GM23338 (cell line): ENCODE measurements around the gene CYP26B1. TPM values are rescaled to one million over a fixed set of nuclear protein-coding genes. Genes with fewer than 3 reads are reported as not detected.

Experiments
- ATAC-seq: fragments of 200-7000 bp; cut with Tn5 transposase; 3 replicates; pipeline ENCODE4 v1.9.1; 2020
- DNase-seq: peaks from one replicate; pipeline ENCODE4 v3.0.0-alpha.2; 2015; ENCODE audit warnings: low spot score
- H2AFZ ChIP-seq: fragments of 200-600 bp; sonication (generic); 2 replicates; pipeline ENCODE4 v1.8.0; 2016; ENCODE audit warnings: antibody characterized with exemption, mild to moderate bottlenecking, moderate library complexity
- H3F3A ChIP-seq: fragments of 200-600 bp; sonication (generic); replicated peaks from 2 replicates; pipeline ENCODE4 v1.8.0; 2017; ENCODE audit warnings: antibody characterized with exemption, mixed run types, low read depth
- H3K27ac ChIP-seq: fragments of 200-600 bp; sonication (generic); 2 replicates; pipeline ENCODE4 v1.6.1; 2016; ENCODE audit warnings: low read depth
- H3K27me3 ChIP-seq: fragments of 200-600 bp; sonication (generic); 2 replicates; pipeline ENCODE4 v1.8.0; 2016; ENCODE audit warnings: mild to moderate bottlenecking, mixed run types, moderate library complexity; ENCODE audit not compliant: insufficient read depth
- H3K36me3 ChIP-seq: fragments of 200-600 bp; sonication (generic); 2 replicates; pipeline ENCODE4 v1.8.0; 2016; ENCODE audit warnings: mild to moderate bottlenecking; ENCODE audit not compliant: insufficient read depth
- H3K4me1 ChIP-seq: fragments of 200-600 bp; sonication (generic); 2 replicates; pipeline ENCODE4 v1.8.0; 2016; ENCODE audit warnings: mild to moderate bottlenecking, moderate library complexity; ENCODE audit not compliant: insufficient read depth
- H3K4me2 ChIP-seq: fragments of 200-600 bp; sonication (generic); 2 replicates; pipeline ENCODE4 v1.7.1; 2017; ENCODE audit warnings: mixed run types
- H3K4me3 ChIP-seq: fragments of 200-600 bp; sonication (generic); 2 replicates; pipeline ENCODE4 v1.6.1; 2016; ENCODE audit warnings: mixed run types
- H3K79me2 ChIP-seq: fragments of 200-600 bp; sonication (generic); replicated peaks from 2 replicates; pipeline ENCODE4 v1.8.0; 2017; ENCODE audit warnings: mild to moderate bottlenecking; ENCODE audit not compliant: insufficient read depth
- H3K9me2 ChIP-seq: fragments of 200-600 bp; sonication (generic); 2 replicates; pipeline ENCODE4 v1.8.0; 2017; ENCODE audit not compliant: insufficient read depth
- H4K20me1 ChIP-seq: fragments of 200-600 bp; sonication (generic); replicated peaks from 2 replicates; pipeline ENCODE4 v1.8.0; 2017; ENCODE audit warnings: mild to moderate bottlenecking; ENCODE audit not compliant: insufficient read depth
- H3K27ac Mint-ChIP-seq: 2 replicates; pipeline ENCODE4 v1.8.0; 2020; ENCODE audit warnings: inconsistent platforms, mild to moderate bottlenecking, moderate library complexity, mixed read lengths
- H3K27me3 Mint-ChIP-seq: 3 replicates; pipeline ENCODE4 v1.8.0; 2022; ENCODE audit warnings: low read depth, mild to moderate bottlenecking, moderate library complexity, mixed read lengths, inconsistent platforms; ENCODE audit not compliant: insufficient read depth, poor library complexity
- H3K36me3 Mint-ChIP-seq: 3 replicates; pipeline ENCODE4 v1.8.0; 2021; ENCODE audit warnings: low read depth, mild to moderate bottlenecking, inconsistent platforms, moderate library complexity, mixed read lengths
- H3K4me1 Mint-ChIP-seq: 3 replicates; pipeline ENCODE4 v1.8.0; 2020; ENCODE audit warnings: mild to moderate bottlenecking, inconsistent platforms, mixed read lengths
- H3K4me3 Mint-ChIP-seq: 3 replicates; pipeline ENCODE4 v1.8.0; 2021; ENCODE audit warnings: moderate library complexity, mild to moderate bottlenecking, inconsistent platforms, mixed read lengths
- H3K9me3 Mint-ChIP-seq: 3 replicates; pipeline ENCODE4 v1.8.0; 2020; ENCODE audit warnings: moderate library complexity, mild to moderate bottlenecking, inconsistent platforms, mixed read lengths
- NANOG ChIP-seq: IDR thresholded peaks from 2 replicates; pipeline ENCODE4 v1.6.1; 2016; ENCODE audit warnings: antibody characterized with exemption, borderline replicate concordance
- ZNF114 ChIP-seq: fragments of 250-450 bp; sonication (Bioruptor Pico); IDR thresholded peaks from 2 replicates; pipeline ENCODE4 v1.5.0; 2020; ENCODE audit warnings: mild to moderate bottlenecking, moderate library complexity
- ZNF331 ChIP-seq: fragments of 250-450 bp; sonication (Bioruptor Pico); IDR thresholded peaks from 2 replicates; pipeline ENCODE4 v1.5.0; 2020; ENCODE audit warnings: low read depth, mild to moderate bottlenecking, moderate library complexity
- polyA plus RNA-seq: library from polyadenylated mRNA; unstranded; fragments of >200 nt; fragmentation: Nextera tagmentation; extraction: Ambion mirVana; gene quantifications from 2 replicates; pipeline ENCODE4 v1.2.1, GENCODE V29; 2016
- total RNA-seq: library from RNA; depleted of rRNA; stranded (reverse); fragments of >200 nt; shearing (Covaris generic); gene quantifications from 2 replicates; pipeline ENCODE4 v1.2.3, GENCODE V29; 2014
- TF ChIP-seq, protein P1 (sequence below): fragments of 250-450 bp; sonication (Bioruptor Pico); IDR thresholded peaks from 2 replicates; pipeline ENCODE4 v1.5.0; 2020; ENCODE audit warnings: mild to moderate bottlenecking, moderate library complexity
- TF ChIP-seq, protein P2 (sequence below), 2 experiments: fragments of 200-600 bp in 1 of 2; sonication (generic) in 1 of 2; conservative IDR thresholded peaks; 2 replicates each; pipeline versions ENCODE4 v1.5.1 to v1.6.1; 2016 to 2017; ENCODE audit warnings: antibody characterized with exemption in 2 of 2, low read depth in 2 of 2, mild to moderate bottlenecking in 2 of 2, moderate library complexity in 1 of 2
- TF ChIP-seq, protein P3 (sequence below): IDR thresholded peaks from 2 replicates; pipeline ENCODE4 v1.6.1; 2016; ENCODE audit warnings: antibody characterized with exemption
- TF ChIP-seq, protein P4 (sequence below): IDR thresholded peaks from one replicate; pipeline ENCODE4 v1.6.1; 2018; ENCODE audit warnings: antibody characterized with exemption; ENCODE audit not compliant: unreplicated experiment

Gene CYP26B1
- total and polyA plus RNA-seq, 2 experiments from 2014 or later, result 0.05 to 0.31 TPM

DNA sequence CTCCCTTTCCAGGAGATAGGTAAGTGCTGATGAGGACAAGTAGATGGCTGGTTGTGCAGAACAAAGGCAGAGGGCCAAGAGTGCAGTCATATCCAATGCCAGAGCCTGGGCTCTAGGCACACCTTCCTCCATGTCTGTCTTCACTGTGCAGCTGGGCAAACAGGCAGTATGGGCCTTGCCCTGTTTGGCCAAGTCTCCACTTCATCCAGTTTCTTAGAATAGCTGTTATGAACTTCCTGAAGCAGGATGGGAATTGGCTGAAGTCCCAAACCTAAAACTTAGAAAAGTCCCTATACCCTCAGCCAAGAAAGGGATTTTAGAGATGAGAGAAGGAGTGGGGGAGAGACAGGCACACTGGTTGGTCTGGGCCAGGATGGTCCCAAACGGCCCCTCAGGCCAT is 37.5 kb upstream of the CYP26B1 start (continued):
- TF ChIP-seq, protein P1, sequence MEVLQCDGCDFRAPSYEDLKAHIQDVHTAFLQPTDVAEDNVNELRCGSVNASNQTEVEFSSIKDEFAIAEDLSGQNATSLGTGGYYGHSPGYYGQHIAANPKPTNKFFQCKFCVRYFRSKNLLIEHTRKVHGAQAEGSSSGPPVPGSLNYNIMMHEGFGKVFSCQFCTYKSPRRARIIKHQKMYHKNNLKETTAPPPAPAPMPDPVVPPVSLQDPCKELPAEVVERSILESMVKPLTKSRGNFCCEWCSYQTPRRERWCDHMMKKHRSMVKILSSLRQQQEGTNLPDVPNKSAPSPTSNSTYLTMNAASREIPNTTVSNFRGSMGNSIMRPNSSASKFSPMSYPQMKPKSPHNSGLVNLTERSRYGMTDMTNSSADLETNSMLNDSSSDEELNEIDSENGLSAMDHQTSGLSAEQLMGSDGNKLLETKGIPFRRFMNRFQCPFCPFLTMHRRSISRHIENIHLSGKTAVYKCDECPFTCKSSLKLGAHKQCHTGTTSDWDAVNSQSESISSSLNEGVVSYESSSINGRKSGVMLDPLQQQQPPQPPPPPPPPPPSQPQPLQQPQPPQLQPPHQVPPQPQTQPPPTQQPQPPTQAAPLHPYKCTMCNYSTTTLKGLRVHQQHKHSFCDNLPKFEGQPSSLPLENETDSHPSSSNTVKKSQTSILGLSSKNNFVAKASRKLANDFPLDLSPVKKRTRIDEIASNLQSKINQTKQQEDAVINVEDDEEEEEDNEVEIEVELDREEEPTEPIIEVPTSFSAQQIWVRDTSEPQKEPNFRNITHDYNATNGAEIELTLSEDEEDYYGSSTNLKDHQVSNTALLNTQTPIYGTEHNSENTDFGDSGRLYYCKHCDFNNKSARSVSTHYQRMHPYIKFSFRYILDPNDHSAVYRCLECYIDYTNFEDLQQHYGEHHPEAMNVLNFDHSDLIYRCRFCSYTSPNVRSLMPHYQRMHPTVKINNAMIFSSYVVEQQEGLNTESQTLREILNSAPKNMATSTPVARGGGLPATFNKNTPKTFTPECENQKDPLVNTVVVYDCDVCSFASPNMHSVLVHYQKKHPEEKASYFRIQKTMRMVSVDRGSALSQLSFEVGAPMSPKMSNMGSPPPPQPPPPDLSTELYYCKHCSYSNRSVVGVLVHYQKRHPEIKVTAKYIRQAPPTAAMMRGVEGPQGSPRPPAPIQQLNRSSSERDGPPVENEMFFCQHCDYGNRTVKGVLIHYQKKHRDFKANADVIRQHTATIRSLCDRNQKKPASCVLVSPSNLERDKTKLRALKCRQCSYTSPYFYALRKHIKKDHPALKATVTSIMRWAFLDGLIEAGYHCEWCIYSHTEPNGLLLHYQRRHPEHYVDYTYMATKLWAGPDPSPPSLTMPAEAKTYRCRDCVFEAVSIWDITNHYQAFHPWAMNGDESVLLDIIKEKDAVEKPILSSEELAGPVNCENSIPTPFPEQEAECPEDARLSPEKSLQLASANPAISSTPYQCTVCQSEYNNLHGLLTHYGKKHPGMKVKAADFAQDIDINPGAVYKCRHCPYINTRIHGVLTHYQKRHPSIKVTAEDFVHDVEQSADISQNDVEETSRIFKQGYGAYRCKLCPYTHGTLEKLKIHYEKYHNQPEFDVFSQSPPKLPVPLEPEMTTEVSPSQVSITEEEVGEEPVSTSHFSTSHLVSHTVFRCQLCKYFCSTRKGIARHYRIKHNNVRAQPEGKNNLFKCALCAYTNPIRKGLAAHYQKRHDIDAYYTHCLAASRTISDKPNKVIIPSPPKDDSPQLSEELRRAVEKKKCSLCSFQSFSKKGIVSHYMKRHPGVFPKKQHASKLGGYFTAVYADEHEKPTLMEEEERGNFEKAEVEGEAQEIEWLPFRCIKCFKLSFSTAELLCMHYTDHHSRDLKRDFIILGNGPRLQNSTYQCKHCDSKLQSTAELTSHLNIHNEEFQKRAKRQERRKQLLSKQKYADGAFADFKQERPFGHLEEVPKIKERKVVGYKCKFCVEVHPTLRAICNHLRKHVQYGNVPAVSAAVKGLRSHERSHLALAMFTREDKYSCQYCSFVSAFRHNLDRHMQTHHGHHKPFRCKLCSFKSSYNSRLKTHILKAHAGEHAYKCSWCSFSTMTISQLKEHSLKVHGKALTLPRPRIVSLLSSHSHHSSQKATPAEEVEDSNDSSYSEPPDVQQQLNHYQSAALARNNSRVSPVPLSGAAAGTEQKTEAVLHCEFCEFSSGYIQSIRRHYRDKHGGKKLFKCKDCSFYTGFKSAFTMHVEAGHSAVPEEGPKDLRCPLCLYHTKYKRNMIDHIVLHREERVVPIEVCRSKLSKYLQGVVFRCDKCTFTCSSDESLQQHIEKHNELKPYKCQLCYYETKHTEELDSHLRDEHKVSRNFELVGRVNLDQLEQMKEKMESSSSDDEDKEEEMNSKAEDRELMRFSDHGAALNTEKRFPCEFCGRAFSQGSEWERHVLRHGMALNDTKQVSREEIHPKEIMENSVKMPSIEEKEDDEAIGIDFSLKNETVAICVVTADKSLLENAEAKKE (CRISPR knock-in tag), result no peak
- TF ChIP-seq, protein P2, sequence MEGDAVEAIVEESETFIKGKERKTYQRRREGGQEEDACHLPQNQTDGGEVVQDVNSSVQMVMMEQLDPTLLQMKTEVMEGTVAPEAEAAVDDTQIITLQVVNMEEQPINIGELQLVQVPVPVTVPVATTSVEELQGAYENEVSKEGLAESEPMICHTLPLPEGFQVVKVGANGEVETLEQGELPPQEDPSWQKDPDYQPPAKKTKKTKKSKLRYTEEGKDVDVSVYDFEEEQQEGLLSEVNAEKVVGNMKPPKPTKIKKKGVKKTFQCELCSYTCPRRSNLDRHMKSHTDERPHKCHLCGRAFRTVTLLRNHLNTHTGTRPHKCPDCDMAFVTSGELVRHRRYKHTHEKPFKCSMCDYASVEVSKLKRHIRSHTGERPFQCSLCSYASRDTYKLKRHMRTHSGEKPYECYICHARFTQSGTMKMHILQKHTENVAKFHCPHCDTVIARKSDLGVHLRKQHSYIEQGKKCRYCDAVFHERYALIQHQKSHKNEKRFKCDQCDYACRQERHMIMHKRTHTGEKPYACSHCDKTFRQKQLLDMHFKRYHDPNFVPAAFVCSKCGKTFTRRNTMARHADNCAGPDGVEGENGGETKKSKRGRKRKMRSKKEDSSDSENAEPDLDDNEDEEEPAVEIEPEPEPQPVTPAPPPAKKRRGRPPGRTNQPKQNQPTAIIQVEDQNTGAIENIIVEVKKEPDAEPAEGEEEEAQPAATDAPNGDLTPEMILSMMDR (conservative IDR thresholded peaks at IDR 0.05; ENCODE audit: low read depth in 2 of 2), result no peak
- TF ChIP-seq NANOG (no peak), ZNF331 (no peak), ZNF114 (CRISPR knock-in tag) (no peak)
- TF ChIP-seq, protein P3, sequence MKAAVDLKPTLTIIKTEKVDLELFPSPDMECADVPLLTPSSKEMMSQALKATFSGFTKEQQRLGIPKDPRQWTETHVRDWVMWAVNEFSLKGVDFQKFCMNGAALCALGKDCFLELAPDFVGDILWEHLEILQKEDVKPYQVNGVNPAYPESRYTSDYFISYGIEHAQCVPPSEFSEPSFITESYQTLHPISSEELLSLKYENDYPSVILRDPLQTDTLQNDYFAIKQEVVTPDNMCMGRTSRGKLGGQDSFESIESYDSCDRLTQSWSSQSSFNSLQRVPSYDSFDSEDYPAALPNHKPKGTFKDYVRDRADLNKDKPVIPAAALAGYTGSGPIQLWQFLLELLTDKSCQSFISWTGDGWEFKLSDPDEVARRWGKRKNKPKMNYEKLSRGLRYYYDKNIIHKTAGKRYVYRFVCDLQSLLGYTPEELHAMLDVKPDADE, result no peak

DNA sequence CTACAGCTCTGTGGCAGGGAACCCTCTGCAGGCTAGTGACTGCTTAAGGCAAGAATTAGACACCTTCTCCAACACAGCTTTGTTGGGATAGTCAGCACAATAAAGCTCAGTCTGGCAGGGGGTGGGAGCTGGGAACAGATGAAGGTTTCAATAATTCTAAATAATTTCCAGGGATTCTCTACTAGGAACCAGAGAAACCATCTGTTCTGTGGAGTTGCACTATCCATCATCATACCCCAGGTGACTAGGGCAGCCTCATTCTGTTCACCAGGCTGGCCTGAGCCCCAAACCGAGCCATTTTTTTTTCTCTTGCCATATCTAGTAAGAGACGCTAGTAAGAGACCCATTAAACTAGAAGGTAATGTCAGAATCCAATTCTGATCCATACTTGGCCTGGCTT is 35.8 kb upstream of the CYP26B1 start:
- Histone ChIP-seq H3F3A (no peaks in the 10 kb centered on the region), H3K4me2 (no peak overlapping the region), H3K9me2 (no peaks in the 10 kb centered on the region), H3K79me2 (no peaks in the 10 kb centered on the region), H3K27ac (no peak overlapping the region), H3K4me3 (no peak overlapping the region), H4K20me1 (no peaks in the 10 kb centered on the region; the same call in 1 of the 2 replicates), H3K4me1 (no peaks in the 10 kb centered on the region), H3K36me3 (no peaks in the 10 kb centered on the region), H2AFZ (no peak overlapping the region), H3K27me3 (no peaks in the 10 kb centered on the region)
- peaks cover 7% of the 10 kb centered on the region; the same call in 2 of the 3 replicates for H3K9me3 Mint-ChIP-seq
- H3K4me1 Mint-ChIP-seq, result no peaks in the 10 kb centered on the region
- H3K27ac Mint-ChIP-seq, result no peak overlapping the region
- ATAC-seq (no peak), DNase-seq (no peak)
- H3K36me3 Mint-ChIP-seq, result peaks cover 10% of the 10 kb centered on the region
- H3K4me3 Mint-ChIP-seq, result no peak overlapping the region
- peaks cover 2% of the 10 kb centered on the region for H3K27me3 Mint-ChIP-seq
- TF ChIP-seq, protein P4, sequence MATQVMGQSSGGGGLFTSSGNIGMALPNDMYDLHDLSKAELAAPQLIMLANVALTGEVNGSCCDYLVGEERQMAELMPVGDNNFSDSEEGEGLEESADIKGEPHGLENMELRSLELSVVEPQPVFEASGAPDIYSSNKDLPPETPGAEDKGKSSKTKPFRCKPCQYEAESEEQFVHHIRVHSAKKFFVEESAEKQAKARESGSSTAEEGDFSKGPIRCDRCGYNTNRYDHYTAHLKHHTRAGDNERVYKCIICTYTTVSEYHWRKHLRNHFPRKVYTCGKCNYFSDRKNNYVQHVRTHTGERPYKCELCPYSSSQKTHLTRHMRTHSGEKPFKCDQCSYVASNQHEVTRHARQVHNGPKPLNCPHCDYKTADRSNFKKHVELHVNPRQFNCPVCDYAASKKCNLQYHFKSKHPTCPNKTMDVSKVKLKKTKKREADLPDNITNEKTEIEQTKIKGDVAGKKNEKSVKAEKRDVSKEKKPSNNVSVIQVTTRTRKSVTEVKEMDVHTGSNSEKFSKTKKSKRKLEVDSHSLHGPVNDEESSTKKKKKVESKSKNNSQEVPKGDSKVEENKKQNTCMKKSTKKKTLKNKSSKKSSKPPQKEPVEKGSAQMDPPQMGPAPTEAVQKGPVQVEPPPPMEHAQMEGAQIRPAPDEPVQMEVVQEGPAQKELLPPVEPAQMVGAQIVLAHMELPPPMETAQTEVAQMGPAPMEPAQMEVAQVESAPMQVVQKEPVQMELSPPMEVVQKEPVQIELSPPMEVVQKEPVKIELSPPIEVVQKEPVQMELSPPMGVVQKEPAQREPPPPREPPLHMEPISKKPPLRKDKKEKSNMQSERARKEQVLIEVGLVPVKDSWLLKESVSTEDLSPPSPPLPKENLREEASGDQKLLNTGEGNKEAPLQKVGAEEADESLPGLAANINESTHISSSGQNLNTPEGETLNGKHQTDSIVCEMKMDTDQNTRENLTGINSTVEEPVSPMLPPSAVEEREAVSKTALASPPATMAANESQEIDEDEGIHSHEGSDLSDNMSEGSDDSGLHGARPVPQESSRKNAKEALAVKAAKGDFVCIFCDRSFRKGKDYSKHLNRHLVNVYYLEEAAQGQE, result no peak
